GM19099 (cell line): ENCODE data around the gene OPA1.

Experiments used
- POLR2A ChIP-seq: IDR thresholded peaks from 3 replicates; pipeline ENCODE4 v1.6.1; 2011; ENCODE audit warnings: low read depth; ENCODE audit not compliant: insufficient read length; ENCODE audit errors: extremely low read depth

Gene OPA1

DNA sequence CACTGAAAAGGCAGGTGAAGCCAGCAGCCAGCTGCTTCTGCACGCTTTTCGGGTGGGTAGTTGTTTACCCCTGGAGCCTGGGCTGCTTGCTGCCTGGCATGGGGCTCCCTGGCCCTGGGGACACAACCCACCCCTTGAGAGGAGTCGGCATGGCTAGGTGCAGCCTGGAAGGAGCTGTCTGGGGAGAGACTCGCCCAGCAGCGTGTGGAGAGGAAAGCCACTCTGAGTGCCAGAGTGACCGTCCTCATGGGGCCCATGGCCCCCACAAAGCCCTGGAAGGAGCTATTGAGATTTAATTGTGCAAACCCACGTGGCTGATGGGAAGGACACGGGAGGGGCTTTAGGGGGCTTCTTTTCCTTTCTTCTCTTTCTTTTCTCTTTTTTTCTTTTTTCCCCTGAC is 137.5 kb downstream of the OPA1 start:
- no peak for TF ChIP-seq POLR2A

DNA sequence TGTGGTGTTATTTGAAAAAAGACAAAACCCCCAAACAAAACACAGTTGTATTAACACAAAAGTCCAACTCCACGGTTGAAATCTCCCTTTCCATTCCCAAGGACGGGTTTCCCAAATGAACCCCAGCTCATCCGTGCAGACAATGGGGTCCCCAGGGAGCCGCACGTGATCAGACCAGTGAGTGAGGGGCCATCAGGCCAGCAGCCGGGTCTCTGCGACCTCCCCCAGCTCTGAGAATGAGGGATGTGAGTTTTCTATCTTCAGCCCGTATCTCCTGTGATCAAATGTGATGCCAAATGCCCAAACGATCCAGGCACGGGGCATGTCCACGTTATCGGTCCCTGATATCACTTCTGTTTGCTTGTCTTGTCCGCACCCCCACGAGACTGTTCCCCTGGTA is 138.0 kb downstream of the OPA1 start:
- no peak for TF ChIP-seq POLR2A

DNA sequence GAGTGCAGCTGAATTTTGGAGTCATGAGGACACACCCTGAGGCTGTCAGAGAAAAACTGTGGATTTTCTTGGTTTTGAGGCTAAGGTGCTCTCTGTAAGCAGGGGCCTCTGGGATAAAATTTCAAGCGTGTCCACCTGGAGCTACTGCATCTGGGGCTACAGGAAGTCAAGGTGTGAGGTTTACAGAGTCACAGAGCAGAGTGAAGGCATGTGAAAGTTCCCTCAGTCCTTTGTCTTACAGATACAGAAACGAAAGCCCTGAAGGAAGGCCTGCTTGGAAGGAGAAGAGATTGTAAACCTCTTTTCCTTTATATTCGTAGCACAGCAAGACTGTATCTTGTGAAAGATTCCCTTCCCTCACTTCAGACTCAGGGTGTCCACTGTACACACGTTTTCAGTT is 138.6 kb downstream of the OPA1 start:
- TF ChIP-seq POLR2A: no peak

DNA sequence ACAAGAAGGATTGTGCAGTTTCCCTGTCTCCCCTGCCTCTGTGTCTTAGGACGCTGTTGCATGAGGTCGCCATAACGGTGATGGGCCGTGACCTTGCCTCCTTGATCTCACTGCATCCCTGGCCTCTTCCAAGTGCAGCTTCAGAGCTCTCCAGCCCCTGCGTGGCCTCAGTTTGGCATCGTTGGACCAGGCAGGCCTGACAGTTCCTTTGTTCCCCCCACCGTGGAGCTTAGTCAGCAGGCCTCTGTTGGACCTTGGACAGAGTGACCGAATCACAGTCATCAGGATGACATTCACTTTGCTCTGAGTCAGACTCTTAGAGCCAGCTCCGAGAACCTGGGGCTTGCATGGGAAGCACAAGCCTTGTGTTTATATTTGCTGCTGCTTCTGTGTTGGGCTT is 139.4 kb downstream of the OPA1 start:
- no peak for TF ChIP-seq POLR2A

DNA sequence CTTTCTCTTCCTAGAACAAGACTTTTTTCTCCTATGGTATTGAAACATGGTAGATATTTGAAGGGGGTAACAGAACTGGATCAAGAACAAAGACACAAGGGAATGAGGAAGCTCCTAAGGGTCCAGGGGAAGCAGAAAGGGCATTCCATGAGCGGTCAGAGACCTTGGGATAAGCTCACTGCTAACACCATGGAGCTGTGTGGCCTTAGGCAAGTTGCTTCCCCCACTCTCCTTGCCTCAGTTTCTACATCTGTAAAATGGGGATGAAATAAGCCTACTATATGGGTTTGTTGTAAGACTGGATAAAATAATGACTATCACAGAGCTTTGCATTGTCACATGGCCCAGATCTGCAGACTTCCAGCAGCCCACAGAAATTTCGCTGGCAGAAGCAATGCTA is 139.8 kb downstream of the OPA1 start:
- TF ChIP-seq POLR2A: no peak

DNA sequence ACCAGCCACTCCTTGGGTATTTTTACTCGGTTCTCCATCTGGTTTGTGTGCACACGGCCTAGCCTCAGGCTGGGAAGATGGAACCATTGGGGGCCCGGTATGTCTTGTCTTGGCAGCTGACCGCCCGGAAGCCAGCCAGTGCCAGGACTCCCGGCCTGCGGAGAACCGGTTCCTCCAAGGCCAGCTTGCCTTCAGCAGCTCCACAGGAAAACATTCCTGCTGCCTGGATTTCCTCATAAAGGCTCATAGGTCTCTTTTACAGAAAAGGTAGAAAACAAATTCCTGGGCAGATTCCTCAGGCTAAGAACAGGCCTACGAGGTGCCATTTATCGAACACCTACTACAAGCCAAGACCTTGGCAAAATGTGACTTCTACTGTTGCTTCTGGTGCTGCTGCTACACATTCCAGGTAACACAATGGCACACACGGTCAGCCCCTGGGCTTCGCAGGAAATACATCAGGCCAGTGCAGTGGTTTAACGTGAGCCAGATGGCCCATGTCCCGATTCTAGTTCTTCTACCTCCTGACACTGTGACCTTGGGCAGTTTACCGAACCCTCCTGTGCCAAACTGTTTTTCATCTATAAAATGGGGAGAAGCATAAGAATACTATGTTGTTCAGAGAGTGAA is 141.8 kb downstream of the OPA1 start:
- TF ChIP-seq POLR2A: no peak

DNA sequence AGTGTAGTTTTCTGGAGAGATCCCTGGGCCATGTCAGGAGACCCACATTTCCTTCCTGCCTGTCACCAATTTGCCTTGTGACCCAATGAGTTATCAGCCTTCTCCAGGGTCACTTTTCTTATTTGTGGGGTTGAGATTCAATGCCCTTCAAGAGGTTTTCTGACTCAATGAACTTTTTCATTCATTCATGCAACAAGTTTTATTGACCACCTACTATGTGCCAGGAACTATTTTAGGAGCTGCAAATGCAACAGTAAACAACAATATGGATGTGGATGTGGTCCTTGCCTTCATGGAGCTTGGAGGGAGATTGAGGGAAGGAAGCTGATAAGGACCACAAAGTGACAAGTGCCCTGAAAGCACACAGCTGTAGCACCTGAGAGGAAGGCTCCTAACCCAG is 142.8 kb downstream of the OPA1 start:
- TF ChIP-seq POLR2A: no peak

DNA sequence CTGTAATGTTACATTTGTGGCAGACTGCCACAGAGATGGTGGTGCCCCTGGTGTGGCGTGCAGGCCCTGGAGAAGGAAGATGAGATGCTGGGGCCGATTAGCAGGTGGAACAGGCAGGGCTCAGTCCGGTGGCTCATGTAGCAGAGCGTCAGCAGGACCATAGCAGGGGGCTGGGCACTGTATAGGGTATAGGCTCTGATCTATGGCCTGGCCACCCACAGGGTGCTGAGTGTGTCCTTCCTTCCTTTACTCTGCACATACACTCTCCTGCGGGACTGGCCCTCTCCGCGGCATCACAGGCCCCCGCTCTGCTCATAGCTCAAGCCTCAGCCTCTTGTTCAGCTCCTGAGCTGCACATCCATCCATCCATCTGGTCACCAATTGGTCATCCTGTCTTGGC is 143.6 kb downstream of the OPA1 start:
- no peak for TF ChIP-seq POLR2A

DNA sequence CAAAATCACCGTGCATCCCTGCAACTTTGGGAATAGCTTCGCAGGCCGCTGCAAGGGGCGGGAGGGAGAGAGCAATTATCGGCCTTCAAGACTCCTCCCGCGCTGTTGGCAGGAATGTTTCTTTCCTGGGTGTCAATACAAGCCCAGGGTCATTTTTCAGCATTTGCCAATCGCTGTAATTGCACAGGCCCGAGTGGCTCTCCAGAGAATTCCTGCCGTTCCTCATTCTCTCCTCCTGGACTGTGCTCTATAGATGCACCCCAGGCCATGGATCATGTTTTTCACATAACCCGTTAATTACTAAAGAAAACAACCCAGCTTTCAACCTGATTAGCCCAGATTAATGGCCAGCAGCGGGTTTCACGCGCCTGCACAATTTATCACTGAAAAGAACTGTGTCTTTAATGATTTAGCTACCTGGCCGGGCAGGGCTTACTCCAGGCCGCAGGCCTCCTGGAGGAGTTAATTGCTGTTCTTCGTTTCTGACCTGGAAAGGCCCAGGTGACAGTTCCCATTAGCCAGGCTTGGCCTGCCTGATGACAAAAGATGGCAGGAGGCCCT is 144.3 kb downstream of the OPA1 start:
- no peak for TF ChIP-seq POLR2A

DNA sequence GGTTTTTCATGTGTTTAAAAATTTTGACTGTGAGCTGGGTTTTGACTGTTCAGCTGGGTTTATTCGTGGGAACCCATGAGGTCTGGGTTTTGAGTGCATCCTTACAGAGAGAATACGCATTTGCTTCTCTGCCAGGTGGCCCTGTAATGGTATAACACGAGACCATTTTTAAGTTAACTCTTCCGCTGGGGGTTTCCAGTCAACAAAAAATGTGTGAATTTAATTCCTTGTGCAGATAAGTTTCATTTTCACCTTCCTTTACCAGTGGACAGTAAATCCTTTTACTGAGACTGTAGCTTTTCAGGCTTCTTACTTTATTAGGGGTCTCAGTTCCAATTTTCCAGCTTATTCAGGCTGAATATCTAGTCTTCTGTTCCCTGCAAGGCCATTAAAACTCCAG is 149.6 kb downstream of the OPA1 start:
- TF ChIP-seq POLR2A: peak; percentile 32

DNA sequence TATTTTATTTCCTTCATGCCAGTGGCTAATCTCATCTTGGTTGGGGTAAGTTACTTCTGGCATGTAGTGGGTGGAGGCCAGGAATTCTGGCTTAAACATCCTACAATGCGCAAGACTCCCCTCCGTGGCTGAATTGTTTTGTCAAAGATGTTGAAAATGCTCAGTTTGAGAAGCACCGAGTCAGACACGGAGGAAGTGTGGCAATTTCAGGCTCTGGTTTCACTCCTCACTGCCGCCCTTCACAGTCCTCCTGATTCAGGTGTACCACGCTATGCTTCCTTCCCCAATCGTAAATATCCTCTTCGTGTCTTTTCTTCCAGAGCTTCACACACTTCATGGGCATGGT is 150.7 kb downstream of the OPA1 start:
- no peak for TF ChIP-seq POLR2A

DNA sequence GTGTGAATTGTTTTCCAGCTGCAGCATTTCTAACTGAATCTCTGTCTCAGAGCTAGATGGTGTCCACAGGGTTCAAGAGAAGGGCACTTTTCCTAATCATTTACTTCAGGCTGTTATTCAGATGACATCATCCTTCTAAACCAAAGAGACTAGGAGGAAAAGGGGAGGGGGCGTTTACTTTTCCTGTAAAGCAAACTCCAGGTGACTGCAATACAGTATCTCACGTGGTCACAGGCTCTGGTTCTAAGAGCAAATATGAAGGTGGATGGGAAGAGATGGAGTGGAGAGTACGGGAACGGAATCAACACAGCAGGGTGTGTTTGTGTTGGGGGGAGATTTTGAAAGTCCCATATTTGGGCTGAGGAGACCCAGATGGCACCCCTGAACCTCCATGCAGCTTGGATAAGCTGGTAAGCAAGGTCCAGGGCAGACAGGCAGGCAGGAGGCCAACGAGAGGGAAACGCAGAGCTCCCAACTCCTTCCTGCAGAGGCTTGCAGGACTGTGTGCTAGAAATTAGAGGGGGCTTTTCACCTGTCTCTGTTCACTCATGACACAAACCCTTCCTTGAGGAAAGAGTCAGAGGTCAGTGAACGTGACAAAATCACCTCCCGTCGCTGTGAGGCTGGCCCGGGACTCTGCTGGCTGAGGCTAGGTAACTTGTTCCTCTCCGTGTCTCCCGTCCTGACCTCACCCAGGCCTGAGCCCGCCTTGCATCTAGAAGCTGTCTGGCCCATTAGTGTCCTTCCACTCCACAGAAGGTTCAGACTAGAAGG is 151.2 kb downstream of the OPA1 start:
- TF ChIP-seq POLR2A: no peak

DNA sequence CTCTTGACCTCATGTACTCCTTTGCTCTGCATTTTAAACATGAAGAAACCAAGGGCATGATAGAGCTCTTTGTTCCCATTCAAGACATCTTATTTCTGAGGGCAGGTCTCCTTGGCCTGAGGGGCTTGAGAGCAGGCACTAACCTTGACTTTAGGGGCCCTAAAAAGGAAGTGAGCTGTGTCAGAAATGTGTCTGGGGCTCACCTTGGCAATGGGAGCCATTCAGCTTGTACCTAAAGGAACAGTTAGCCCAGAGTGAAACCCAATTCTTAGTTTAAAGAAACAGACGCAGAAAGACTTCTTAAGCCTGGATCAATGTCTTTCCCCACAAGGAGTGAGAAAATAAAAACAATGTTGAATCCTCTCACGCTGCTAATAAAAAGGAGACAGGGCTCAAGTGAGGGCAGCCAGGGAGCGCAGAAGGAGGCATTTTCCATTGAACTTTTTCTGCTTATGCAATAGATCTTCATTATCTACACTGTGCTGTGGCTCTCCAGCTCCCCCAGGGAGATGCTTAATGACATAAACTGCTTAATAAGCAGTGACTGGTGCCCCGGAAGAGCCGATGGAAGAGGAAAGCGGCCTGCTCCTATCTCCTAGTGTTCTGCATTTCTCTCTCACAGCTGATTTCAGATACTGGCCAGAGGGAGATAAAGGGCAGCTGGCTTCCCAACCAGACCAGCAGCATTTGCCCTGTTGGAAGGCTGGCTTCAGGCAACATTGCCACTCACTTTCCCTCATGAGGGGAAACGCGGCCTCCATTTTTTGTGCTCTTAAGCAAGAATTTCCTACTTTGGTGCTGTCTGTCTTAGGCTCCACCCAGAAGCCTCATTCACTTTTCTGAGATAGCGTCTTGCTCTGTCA is 152.0 kb downstream of the OPA1 start:
- TF ChIP-seq POLR2A: no peak

DNA sequence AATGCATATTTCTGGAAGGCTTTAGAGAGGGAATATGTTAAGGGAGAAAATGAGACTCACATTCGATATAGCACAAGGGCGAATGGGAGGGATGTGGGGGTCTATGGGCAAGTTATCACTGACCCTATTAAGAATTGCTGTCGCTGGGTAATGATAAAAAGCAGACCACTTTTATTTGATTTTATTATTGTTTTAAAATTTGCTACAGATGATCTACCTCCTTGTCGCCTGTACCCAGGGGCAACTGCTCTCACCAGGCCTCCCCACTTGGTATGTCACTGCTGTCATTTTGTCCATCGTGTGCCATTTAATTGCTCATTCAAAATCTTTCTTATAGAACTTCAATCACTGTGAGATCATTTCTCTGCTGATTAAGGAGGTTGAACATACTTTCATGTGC is 153.8 kb downstream of the OPA1 start:
- TF ChIP-seq POLR2A: no peak
